HG03064 (cell line): Measurements from ENCODE around the gene PPP4R2.
"Not testable (repeated sequence)": the region's sequence is repeated elsewhere in the genome, so short reads cannot be mapped to it uniquely, and the experiment has no call there.

Experiments
- ATAC-seq: cut with Tn5 transposase; IDR thresholded peaks from one replicate; pipeline ENCODE4 v1.9.1; 2021; ENCODE audit warnings: low read depth; ENCODE audit not compliant: unreplicated experiment

The PPP4R2 gene

GRCh38 chr3:73061416-73061815, 64.8 kb downstream of the PPP4R2 start, which contains the start of gene EBLN2:
Gene EBLN2, plus strand, starts transcription at chr3:73061659. Its CDS starts 423 bp downstream, at chr3:73062082.
- ATAC-seq = no peak

GRCh38 chr3:73066243-73066642, 69.6 kb downstream of the PPP4R2 start:
- ATAC-seq = not testable (repeated sequence)

- no peak for ATAC-seq
Measured at GRCh38 chr3:73068419-73068818, 71.8 kb downstream of the PPP4R2 start.

- no peak for ATAC-seq
Measured at GRCh38 chr3:73069187-73069586, 72.6 kb downstream of the PPP4R2 start.

- no peak for ATAC-seq
Measured at GRCh38 chr3:73069775-73070444, 73.3 kb downstream of the PPP4R2 start.

GRCh38 chr3:73070675-73071575, 74.3 kb downstream of the PPP4R2 start:
- ATAC-seq = no peak

GRCh38 chr3:73071952-73072351, 75.3 kb downstream of the PPP4R2 start:
- ATAC-seq = no peak

- ATAC-seq = no peak
Measured at GRCh38 chr3:73072634-73073033, 76.0 kb downstream of the PPP4R2 start.

- ATAC-seq = no peak
Measured at GRCh38 chr3:73073091-73073707, 76.6 kb downstream of the PPP4R2 start.

- ATAC-seq = no peak
Measured at GRCh38 chr3:73074781-73075180, 78.2 kb downstream of the PPP4R2 start.

GRCh38 chr3:73080216-73080966, 83.8 kb downstream of the PPP4R2 start:
- ATAC-seq = no peak

GRCh38 chr3:73081140-73081539, 84.5 kb downstream of the PPP4R2 start:
- no peak for ATAC-seq

- no peak for ATAC-seq
Measured at GRCh38 chr3:73084170-73084569, 87.6 kb downstream of the PPP4R2 start.

- ATAC-seq = no peak
Measured at GRCh38 chr3:73086071-73086494, 89.5 kb downstream of the PPP4R2 start.

- no peak for ATAC-seq
Measured at GRCh38 chr3:73094129-73094528, 97.5 kb downstream of the PPP4R2 start.

- ATAC-seq = no peak
Measured at GRCh38 chr3:73094951-73095350, 98.3 kb downstream of the PPP4R2 start.

GRCh38 chr3:73096169-73096568, 99.6 kb downstream of the PPP4R2 start:
- ATAC-seq = no peak

GRCh38 chr3:73098026-73098425, 101.4 kb downstream of the PPP4R2 start:
- ATAC-seq = no peak

GRCh38 chr3:73098873-73099272, 102.3 kb downstream of the PPP4R2 start:
- ATAC-seq = no peak

- no peak for ATAC-seq
Measured at GRCh38 chr3:73100741-73101559, 104.3 kb downstream of the PPP4R2 start.
